Measurements from ENCODE around the gene MRPS7.

DNA sequence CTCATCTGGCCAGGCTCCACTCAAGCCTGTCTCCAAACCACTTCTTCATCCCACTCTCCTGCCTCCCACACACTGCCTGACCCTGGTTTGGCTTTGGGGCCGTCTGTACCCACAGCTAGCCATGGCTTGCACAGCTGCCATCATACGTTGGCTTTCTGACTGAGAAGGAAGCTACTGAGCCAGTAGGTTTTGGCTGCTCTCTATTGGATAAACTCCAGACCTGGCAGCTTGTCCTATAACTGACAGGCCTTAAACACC, 5.4 kb downstream of the MRPS7 start:
- TF ChIP-seq, protein P1, sequence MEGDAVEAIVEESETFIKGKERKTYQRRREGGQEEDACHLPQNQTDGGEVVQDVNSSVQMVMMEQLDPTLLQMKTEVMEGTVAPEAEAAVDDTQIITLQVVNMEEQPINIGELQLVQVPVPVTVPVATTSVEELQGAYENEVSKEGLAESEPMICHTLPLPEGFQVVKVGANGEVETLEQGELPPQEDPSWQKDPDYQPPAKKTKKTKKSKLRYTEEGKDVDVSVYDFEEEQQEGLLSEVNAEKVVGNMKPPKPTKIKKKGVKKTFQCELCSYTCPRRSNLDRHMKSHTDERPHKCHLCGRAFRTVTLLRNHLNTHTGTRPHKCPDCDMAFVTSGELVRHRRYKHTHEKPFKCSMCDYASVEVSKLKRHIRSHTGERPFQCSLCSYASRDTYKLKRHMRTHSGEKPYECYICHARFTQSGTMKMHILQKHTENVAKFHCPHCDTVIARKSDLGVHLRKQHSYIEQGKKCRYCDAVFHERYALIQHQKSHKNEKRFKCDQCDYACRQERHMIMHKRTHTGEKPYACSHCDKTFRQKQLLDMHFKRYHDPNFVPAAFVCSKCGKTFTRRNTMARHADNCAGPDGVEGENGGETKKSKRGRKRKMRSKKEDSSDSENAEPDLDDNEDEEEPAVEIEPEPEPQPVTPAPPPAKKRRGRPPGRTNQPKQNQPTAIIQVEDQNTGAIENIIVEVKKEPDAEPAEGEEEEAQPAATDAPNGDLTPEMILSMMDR (IDR thresholded peaks at IDR 0.05) = no peak
- no peak for TF ChIP-seq EZH2 (IDR thresholded peaks at IDR 0.05; ENCODE audit: borderline replicate concordance, insufficient read depth, low read depth, low read length, poor library complexity, severe bottlenecking)
